Mucosa of stomach (tissue), 1 donor: Measurements from ENCODE around the gene FNDC1.

ENCODE experiments used
- H3K27me3 ChIP-seq: one replicate; pipeline ENCODE4 v1.7.0; 2013; ENCODE audit warnings: mild to moderate bottlenecking, low read length; ENCODE audit not compliant: control insufficient read depth, insufficient read depth
- H3K36me3 ChIP-seq: one replicate; pipeline ENCODE4 v1.7.0; 2013; ENCODE audit warnings: low read length; ENCODE audit not compliant: control insufficient read depth, insufficient read depth
- H3K4me1 ChIP-seq: one replicate; pipeline ENCODE4 v1.7.0; 2013; ENCODE audit warnings: mild to moderate bottlenecking, low read length; ENCODE audit not compliant: control insufficient read depth, insufficient read depth
- H3K4me3 ChIP-seq: one replicate; pipeline ENCODE4 v1.7.0; 2013; ENCODE audit warnings: low read length
- H3K9ac ChIP-seq: one replicate; pipeline ENCODE4 v1.7.0; 2013; ENCODE audit warnings: mild to moderate bottlenecking, low read length, moderate library complexity
- H3K9me3 ChIP-seq: one replicate; pipeline ENCODE4 v1.7.0; 2013; ENCODE audit warnings: mild to moderate bottlenecking, low read length, moderate library complexity; ENCODE audit not compliant: control insufficient read depth
- donor health status: Pancreatic carcinoma.

Gene FNDC1

GRCh38 chr6:159163901-159164370 is 5.3 kb upstream of the FNDC1 start:
- no peak overlapping the region for H3K9ac ChIP-seq
- H3K4me1 ChIP-seq, result no peaks in the 10 kb centered on the region
- H3K27me3 ChIP-seq, result peaks cover 20% of the 10 kb centered on the region
- no peak overlapping the region for H3K4me3 ChIP-seq
- H3K9me3 ChIP-seq, result no peaks in the 10 kb centered on the region
- H3K36me3 ChIP-seq, result no peaks in the 10 kb centered on the region

GRCh38 chr6:159168536-159169192 is 536 bp upstream of the FNDC1 start:
- H3K9me3 ChIP-seq, result no peaks in the 10 kb centered on the region
- no peaks in the 10 kb centered on the region for H3K36me3 ChIP-seq
- no peak overlapping the region for H3K4me3 ChIP-seq
- H3K27me3 ChIP-seq, result peaks cover 51% of the 10 kb centered on the region
- H3K9ac ChIP-seq, result no peak overlapping the region
- no peaks in the 10 kb centered on the region for H3K4me1 ChIP-seq

- Histone ChIP-seq H3K36me3 (no peaks in the 10 kb centered on the region), H3K9me3 (no peaks in the 10 kb centered on the region), H3K4me3 (no peak overlapping the region), H3K9ac (no peak overlapping the region), H3K27me3 (peaks cover 55% of the 10 kb centered on the region), H3K4me1 (no peaks in the 10 kb centered on the region)
Measured at GRCh38 chr6:159169557-159170332, 545 bp downstream of the FNDC1 start.

- Histone ChIP-seq H3K27me3 (peaks cover 55% of the 10 kb centered on the region), H3K36me3 (no peaks in the 10 kb centered on the region), H3K4me3 (no peak overlapping the region), H3K9me3 (no peaks in the 10 kb centered on the region), H3K9ac (no peak overlapping the region), H3K4me1 (no peaks in the 10 kb centered on the region)
Measured at GRCh38 chr6:159170333-159170672, 1.1 kb downstream of the FNDC1 start.

GRCh38 chr6:159170999-159171712 is 2.0 kb downstream of the FNDC1 start:
- H3K4me1 ChIP-seq, result no peaks in the 10 kb centered on the region
- no peaks in the 10 kb centered on the region for H3K36me3 ChIP-seq
- H3K4me3 ChIP-seq, result no peak overlapping the region
- H3K9ac ChIP-seq, result no peak overlapping the region
- H3K9me3 ChIP-seq, result no peaks in the 10 kb centered on the region
- peaks cover 55% of the 10 kb centered on the region for H3K27me3 ChIP-seq

- Histone ChIP-seq H3K9ac (no peak overlapping the region), H3K4me1 (no peaks in the 10 kb centered on the region), H3K36me3 (no peaks in the 10 kb centered on the region), H3K9me3 (no peaks in the 10 kb centered on the region), H3K4me3 (no peak overlapping the region), H3K27me3 (peaks cover 52% of the 10 kb centered on the region)
Measured at GRCh38 chr6:159172091-159172491, 2.9 kb downstream of the FNDC1 start.

- no peak overlapping the region for H3K9ac ChIP-seq
Measured at GRCh38 chr6:159174263-159174969, 5.2 kb downstream of the FNDC1 start.

GRCh38 chr6:159176913-159177312 is 7.7 kb downstream of the FNDC1 start:
- H3K27me3 ChIP-seq, result peaks cover 14% of the 10 kb centered on the region
- no peaks in the 10 kb centered on the region for H3K9me3 ChIP-seq
- H3K36me3 ChIP-seq, result no peaks in the 10 kb centered on the region
- H3K4me1 ChIP-seq, result no peaks in the 10 kb centered on the region
- no peak overlapping the region for H3K4me3 ChIP-seq
- no peak overlapping the region for H3K9ac ChIP-seq

More at GRCh38 chr6:159174263-159174969, 5.2 kb downstream of the FNDC1 start:
- H3K4me3 ChIP-seq, result no peak overlapping the region
- peaks cover 34% of the 10 kb centered on the region for H3K27me3 ChIP-seq
- no peaks in the 10 kb centered on the region for H3K4me1 ChIP-seq
- no peaks in the 10 kb centered on the region for H3K36me3 ChIP-seq
- no peaks in the 10 kb centered on the region for H3K9me3 ChIP-seq

GRCh38 chr6:159178847-159179246 is 9.6 kb downstream of the FNDC1 start:
- H3K9me3 ChIP-seq, result no peaks in the 10 kb centered on the region
- no peaks in the 10 kb centered on the region for H3K36me3 ChIP-seq
- peaks cover 2% of the 10 kb centered on the region for H3K27me3 ChIP-seq
- no peak overlapping the region for H3K4me3 ChIP-seq
- H3K4me1 ChIP-seq, result no peaks in the 10 kb centered on the region
- H3K9ac ChIP-seq, result no peak overlapping the region

GRCh38 chr6:159180001-159180400 is 10.8 kb downstream of the FNDC1 start:
- Histone ChIP-seq H3K4me1 (no peaks in the 10 kb centered on the region), H3K9ac (no peak overlapping the region), H3K27me3 (no peaks in the 10 kb centered on the region), H3K4me3 (no peak overlapping the region), H3K36me3 (no peaks in the 10 kb centered on the region), H3K9me3 (no peaks in the 10 kb centered on the region)

- no peak overlapping the region for H3K4me3 ChIP-seq
- no peaks in the 10 kb centered on the region for H3K36me3 ChIP-seq
- no peaks in the 10 kb centered on the region for H3K27me3 ChIP-seq
- H3K4me1 ChIP-seq, result no peaks in the 10 kb centered on the region
- no peaks in the 10 kb centered on the region for H3K9me3 ChIP-seq
- no peak overlapping the region for H3K9ac ChIP-seq
Measured at GRCh38 chr6:159181914-159182313, 12.7 kb downstream of the FNDC1 start.
